Astrocyte (in vitro differentiated cells and primary cell): Measurements from ENCODE around the gene FER.

Experiments used
- CTCF ChIP-seq: IDR thresholded peaks from 2 replicates; pipeline ENCODE4 v1.5.1; 2011; ENCODE audit warnings: low read depth, mild to moderate bottlenecking, inconsistent platforms, low read length, moderate library complexity; ENCODE audit not compliant: insufficient read depth
- EZH2 ChIP-seq: IDR thresholded peaks from 2 replicates; pipeline ENCODE4 v1.6.1; 2012; ENCODE audit warnings: mild to moderate bottlenecking, low read length, inconsistent platforms; ENCODE audit not compliant: insufficient read depth

DNA sequence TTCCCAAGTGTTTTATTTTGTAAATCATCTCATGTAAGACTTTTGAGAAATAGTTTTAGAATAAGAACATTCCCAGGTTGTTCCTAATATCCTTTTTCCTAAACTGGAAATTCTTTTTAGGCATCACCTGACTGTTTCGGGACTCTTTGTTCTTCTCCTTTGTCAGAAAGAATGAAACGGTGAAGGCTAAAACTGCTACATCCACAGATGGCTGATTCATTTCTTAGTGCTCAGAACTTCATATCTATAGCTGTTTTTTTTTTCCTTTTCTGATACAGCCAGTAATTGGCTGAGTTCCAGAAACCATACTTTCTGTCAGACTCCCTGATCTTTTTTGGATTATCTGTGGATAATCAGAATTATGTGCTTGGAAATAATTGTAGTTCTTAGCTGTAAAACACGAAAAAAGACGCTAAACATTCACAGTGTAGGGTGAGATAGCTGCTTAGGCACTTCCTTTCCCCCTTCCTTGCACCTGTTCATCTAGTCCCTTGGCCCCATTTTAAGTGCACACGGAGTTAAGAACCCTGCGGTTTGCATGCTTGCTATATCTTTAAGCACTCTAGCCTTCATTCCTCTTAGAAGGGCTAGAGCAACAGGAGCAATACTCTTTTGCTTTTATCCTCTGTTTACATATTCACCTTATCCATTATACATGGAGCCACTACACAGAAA lies 378.2 kb downstream of the FER start:
- TF ChIP-seq EZH2 = no peak
- TF ChIP-seq CTCF = no peak
